Heart right ventricle (tissue), 16 donors: Measurements from ENCODE around the gene C1orf105. TPM values are rescaled to one million over a fixed set of nuclear protein-coding genes. Genes with fewer than 3 reads are reported as not detected.
"Not testable (repeated sequence)": the region's sequence is repeated elsewhere in the genome, so short reads cannot be mapped to it uniquely, and the experiment has no call there.

Source experiments
- ATAC-seq, 8 donors: fragments of 200-7000 bp; cut with Tn5 transposase; one replicate each; pipeline ENCODE4 v1.9.1; 2020; ENCODE audit warnings: mild to moderate bottlenecking in 8 of 8, moderate library complexity in 8 of 8, moderate number of reproducible peaks in 1 of 8
- DNase-seq, 2 donors: peaks; one replicate each; pipeline ENCODE4 v3.0.0-alpha.2; 2020
- H3K27ac ChIP-seq, 10 donors: fragments of 200-600 bp; sonication (generic) in 2 of 10; one replicate each; pipeline versions ENCODE4 v1.5.0 to v1.8.0; 2020 to 2022; ENCODE audit warnings: mild to moderate bottlenecking in 3 of 10
- H3K27me3 ChIP-seq, 7 donors: fragments of 200-600 bp; one replicate each; pipeline ENCODE4 v1.8.0; 2021 to 2022; ENCODE audit warnings: mild to moderate bottlenecking in 2 of 7
- H3K36me3 ChIP-seq, 9 donors: fragments of 200-600 bp; sonication (generic) in 1 of 9; one replicate each; pipeline versions ENCODE4 v1.5.0 to v1.8.0; 2020 to 2022; ENCODE audit warnings: mild to moderate bottlenecking in 2 of 9
- H3K4me1 ChIP-seq, 9 donors: fragments of 200-600 bp; sonication (generic) in 1 of 9; one replicate each; pipeline versions ENCODE4 v1.5.0 to v1.8.0; 2020 to 2022; ENCODE audit warnings: mild to moderate bottlenecking in 4 of 9
- H3K4me3 ChIP-seq, 10 donors: fragments of 200-600 bp; sonication (generic) in 2 of 10; one replicate each; pipeline versions ENCODE4 v1.5.0 to v1.8.0; 2020 to 2022; ENCODE audit warnings: mild to moderate bottlenecking in 7 of 10, moderate library complexity in 2 of 10
- H3K9me3 ChIP-seq, 11 donors: fragments of 200-600 bp in 10 of 11; sonication (generic) in 2 of 11; one replicate each; pipeline versions ENCODE4 v1.5.0 to v1.8.0; 2013 to 2022; ENCODE audit warnings: mild to moderate bottlenecking in 2 of 11, control low read depth in 1 of 11, moderate library complexity in 1 of 11
- WGBS, 2 donors: extraction: QIAGEN DNeasy Blood & Tissue Kit; methylation state at CpG; one replicate each; pipeline ENCODE4 v1.1.7; 2013; ENCODE audit warnings: inconsistent platforms in 1 of 2; 5-methylcytosine and 5-hydroxymethylcytosine counted together
- intact Hi-C, 10 donors: fragments of 100-400 bp; cut with DNase I; formaldehyde crosslinking; loops; one replicate each; pipeline versions ENCODE4 v1.11.1 to v1.14.2; 2022
- polyA plus RNA-seq, 2 donors: library from polyadenylated mRNA; stranded (reverse); fragments of 200-250 nt; gene quantifications; one replicate each; pipeline ENCODE4 v1.2.3, GENCODE V29; 2013
- total RNA-seq, 10 donors: library from RNA; stranded (reverse); fragmentation: NEBNext Ultra II Directional in 3 of 10; extraction: Animal tissue kit (Norgen Biotek cat#: 25700) in 3 of 10; gene quantifications; one replicate each; pipeline versions ENCODE4 v1.2.1 to v1.2.4, GENCODE V29; 2021 to 2023
- TF ChIP-seq, protein P1 (sequence below), 9 donors: fragments of 200-600 bp; sonication (generic) in 2 of 9; IDR thresholded peaks; one replicate each; pipeline versions ENCODE4 v1.5.0 to v1.8.0; 2021 to 2022; ENCODE audit warnings: antibody characterized with exemption in 9 of 9, mild to moderate bottlenecking in 5 of 9, moderate library complexity in 1 of 9
- donor health status: Arrhythmogenic right ventricular cardiomyopathy.
- donor health status: ischemic (EF 13 %, LVEDD 7.1; RV severe dilation, severe dysfunction).
- donor health status: healthy with polysubstance abuse.
- donor health status: DM: no; HTN: yes; CAD: no.
- donor health status: DM: no; HTN: no; CAD: no.
- donor health status: ischemic (EF 25% LVEDD 6.9; RV normal size, moderate dysfunction).
- donor health status: ischemic (EF 25% LVEDD 5.7; RV mildly dilated, moderate dysfunction).
- donor health status: healthy.
- donor health status: DM: yes; HTN: yes; CAD: no.
- donor health status: Ischemic cardiomyopathy.
- donor health status: ischemic (EF 35%, LVEDD 5.7; RV mildly dilated, moderate dysfunction).
- donor health status: nonischemic (EF 11% LVEDD 7.7; RV severe dilation, severe dysfunction).
- donor health status: DM: yes; HTN: yes; CAD: no.
- donor health status: PGD.
- donor health status: ischemic (EF 29% LVEDD 5.4; RV normal size, mild dysfunction).
- donor health status: nonischemic (EF 23%, LVEDD 6.1; RV moderate dilation, normal function).

The C1orf105 gene
- total and polyA plus RNA-seq, 12 donors = 1.1 to 52.7 (median 8.6) TPM

DNA sequence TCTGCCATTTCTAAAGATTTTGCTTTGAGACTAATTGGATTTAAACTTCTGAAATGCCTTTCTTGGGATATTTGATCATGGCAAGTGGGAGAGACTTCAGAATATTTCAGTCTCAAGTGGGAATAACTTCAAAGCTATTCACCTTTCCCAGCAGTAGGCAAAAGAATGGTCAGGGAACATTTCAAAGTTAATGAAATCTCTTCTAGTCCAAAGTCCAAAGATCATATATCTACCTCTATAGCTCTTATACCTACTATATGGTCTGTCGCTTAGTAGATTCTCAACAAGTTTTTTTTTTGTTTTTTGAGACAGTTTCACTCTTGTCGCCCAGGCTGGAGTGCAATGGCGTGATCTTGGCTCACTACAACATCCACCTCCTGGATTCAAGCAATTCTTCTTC, 67.9 kb downstream of the C1orf105 start:
- no peak for DNase-seq
- peaks cover 0 to 3% (median 0%) of the 10 kb centered on the region in 7 donors for H3K27me3 ChIP-seq
- H3K27ac ChIP-seq = no peak overlapping the region
- H3K36me3 ChIP-seq = no peaks in the 10 kb centered on the region
- H3K4me3 ChIP-seq = no peak overlapping the region
- TF ChIP-seq, protein P1, sequence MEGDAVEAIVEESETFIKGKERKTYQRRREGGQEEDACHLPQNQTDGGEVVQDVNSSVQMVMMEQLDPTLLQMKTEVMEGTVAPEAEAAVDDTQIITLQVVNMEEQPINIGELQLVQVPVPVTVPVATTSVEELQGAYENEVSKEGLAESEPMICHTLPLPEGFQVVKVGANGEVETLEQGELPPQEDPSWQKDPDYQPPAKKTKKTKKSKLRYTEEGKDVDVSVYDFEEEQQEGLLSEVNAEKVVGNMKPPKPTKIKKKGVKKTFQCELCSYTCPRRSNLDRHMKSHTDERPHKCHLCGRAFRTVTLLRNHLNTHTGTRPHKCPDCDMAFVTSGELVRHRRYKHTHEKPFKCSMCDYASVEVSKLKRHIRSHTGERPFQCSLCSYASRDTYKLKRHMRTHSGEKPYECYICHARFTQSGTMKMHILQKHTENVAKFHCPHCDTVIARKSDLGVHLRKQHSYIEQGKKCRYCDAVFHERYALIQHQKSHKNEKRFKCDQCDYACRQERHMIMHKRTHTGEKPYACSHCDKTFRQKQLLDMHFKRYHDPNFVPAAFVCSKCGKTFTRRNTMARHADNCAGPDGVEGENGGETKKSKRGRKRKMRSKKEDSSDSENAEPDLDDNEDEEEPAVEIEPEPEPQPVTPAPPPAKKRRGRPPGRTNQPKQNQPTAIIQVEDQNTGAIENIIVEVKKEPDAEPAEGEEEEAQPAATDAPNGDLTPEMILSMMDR (IDR thresholded peaks at IDR 0.05) = no peak
- no peaks in the 10 kb centered on the region for H3K9me3 ChIP-seq
- H3K4me1 ChIP-seq = peaks cover 0 to 12% (median 0%) of the 10 kb centered on the region in 9 donors
- intact Hi-C loops = no loop called here
- no peak for ATAC-seq
- 94 to 100% methylated on average over 3 of the region's 3 CpGs for WGBS, 2 donors

DNA sequence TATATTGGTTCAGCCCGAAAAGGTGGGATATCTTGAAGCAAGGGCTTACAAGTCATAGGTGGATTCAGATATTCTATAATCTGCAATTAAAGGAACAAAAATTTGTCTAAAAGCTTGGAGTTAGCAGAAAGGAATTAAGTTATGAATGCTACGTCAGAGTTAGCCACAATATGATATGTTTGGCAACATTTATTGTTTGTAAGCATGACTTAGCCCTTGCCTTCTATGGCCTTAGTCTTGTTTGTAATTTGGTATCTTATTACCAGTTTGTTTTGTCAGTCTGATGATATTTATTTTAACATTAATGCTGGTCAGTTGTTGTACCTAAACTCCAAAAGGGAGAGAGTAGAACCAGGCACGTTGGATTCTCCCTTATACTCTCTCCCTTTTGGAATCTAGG, 69.4 kb downstream of the C1orf105 start:
- ATAC-seq (no peak), DNase-seq (no peak)
- 83 to 86% methylated on average over 3 of the region's 3 CpGs for WGBS, 2 donors
- TF ChIP-seq, protein P1 (IDR thresholded peaks at IDR 0.05) = no peak
- no peak overlapping the region for H3K4me3 ChIP-seq
- no peaks in the 10 kb centered on the region for H3K36me3 ChIP-seq
- H3K27ac ChIP-seq = no peak overlapping the region
- intact Hi-C loops = no loop called here
- peaks cover 0 to 3% (median 0%) of the 10 kb centered on the region in 7 donors for H3K27me3 ChIP-seq
- no peaks in the 10 kb centered on the region for H3K9me3 ChIP-seq
- H3K4me1 ChIP-seq = peaks cover 0 to 12% (median 0%) of the 10 kb centered on the region in 9 donors

GRCh38 chr1:172492421-172492820, 71.9 kb downstream of the C1orf105 start:
- no peak for DNase-seq
- Histone ChIP-seq H3K4me3 (no peak overlapping the region), H3K9me3 (no peaks in the 10 kb centered on the region), H3K4me1 (peaks cover 0 to 12% (median 5%) of the 10 kb centered on the region in 9 donors), H3K36me3 (no peaks in the 10 kb centered on the region), H3K27ac (no peak overlapping the region), H3K27me3 (peaks cover 0 to 3% (median 0%) of the 10 kb centered on the region in 7 donors)
- WGBS, 2 donors = 69 to 75% methylated on average over 1 of the region's 1 CpG
- ATAC-seq = no peak
- TF ChIP-seq, protein P1 (IDR thresholded peaks at IDR 0.05) = no peak
- intact Hi-C loops = no loop called here

- ATAC-seq = no peak
- intact Hi-C loops = no loop called here
- 94 to 95% methylated on average over 2 of the region's 2 CpGs for WGBS, 2 donors
Measured at GRCh38 chr1:172494166-172494565, 73.7 kb downstream of the C1orf105 start.

GRCh38 chr1:172496127-172496526, 75.6 kb downstream of the C1orf105 start:
- 81 to 88% methylated on average over 5 of the region's 5 CpGs for WGBS, 2 donors
- peaks cover 0 to 37% (median 5%) of the 10 kb centered on the region in 9 donors for H3K4me1 ChIP-seq
- H3K36me3 ChIP-seq, DNase-seq, H3K4me3 ChIP-seq, intact Hi-C loops, H3K27ac ChIP-seq, ATAC-seq, H3K9me3 ChIP-seq, H3K27me3 ChIP-seq: not testable (repeated sequence)

More at GRCh38 chr1:172494166-172494565, 73.7 kb downstream of the C1orf105 start:
- no peak overlapping the region for H3K4me3 ChIP-seq
- H3K36me3 ChIP-seq = no peaks in the 10 kb centered on the region
- TF ChIP-seq, protein P1 (IDR thresholded peaks at IDR 0.05) = no peak
- no peak for DNase-seq
- no peaks in the 10 kb centered on the region for H3K9me3 ChIP-seq
- H3K27me3 ChIP-seq = peaks cover 0 to 3% (median 0%) of the 10 kb centered on the region in 7 donors
- no peak overlapping the region for H3K27ac ChIP-seq
- H3K4me1 ChIP-seq = peaks cover 0 to 26% (median 5%) of the 10 kb centered on the region in 9 donors
